HEK293T (cell line): Measurements from ENCODE around the gene ENPP1.

Source experiments
- CTCF ChIA-PET: fragments of 350-600 bp; formaldehyde crosslinking; extraction: SDS; loops from one replicate; lab custom pipeline; 2021; ENCODE audit warnings: antibody characterized with exemption, inconsistent platforms; lab: Yijun Ruan, JAX
- POLR2A ChIA-PET: fragments of 350-600 bp; formaldehyde crosslinking; extraction: SDS; loops from one replicate; lab custom pipeline; 2020; ENCODE audit warnings: antibody characterized with exemption, inconsistent platforms; lab: Yijun Ruan, JAX
- DNase-seq: peaks from one replicate; pipeline ENCODE4 v3.0.0; 2012; ENCODE audit warnings: mixed read lengths; ENCODE audit errors: extremely low spot score
- ARNT ChIP-seq: fragments of 450-650 bp; IDR thresholded peaks from 2 replicates; pipeline ENCODE4 v1.6.1; 2017; ENCODE audit warnings: mild to moderate bottlenecking
- BHLHE40 ChIP-seq: fragments of 450-650 bp; IDR thresholded peaks from 2 replicates; pipeline ENCODE4 v1.6.1; 2016; ENCODE audit warnings: mild to moderate bottlenecking, moderate library complexity, borderline replicate concordance
- CTBP1 ChIP-seq: fragments of 450-650 bp; IDR thresholded peaks from 2 replicates; pipeline ENCODE4 v1.6.1; 2016; ENCODE audit warnings: borderline replicate concordance
- ELF4 ChIP-seq: fragments of 450-650 bp; IDR thresholded peaks from 2 replicates; pipeline ENCODE4 v1.6.1; 2017; ENCODE audit warnings: antibody characterized with exemption
- FOXA1 ChIP-seq: fragments of 450-650 bp; IDR thresholded peaks from 2 replicates; pipeline ENCODE4 v1.6.1; 2016; ENCODE audit warnings: mild to moderate bottlenecking
- FOXK2 ChIP-seq: fragments of 450-650 bp; IDR thresholded peaks from 2 replicates; pipeline ENCODE4 v1.6.1; 2016; ENCODE audit warnings: mild to moderate bottlenecking
- FOXM1 ChIP-seq: fragments of 450-650 bp; IDR thresholded peaks from 2 replicates; pipeline ENCODE4 v1.6.1; 2017; ENCODE audit warnings: mild to moderate bottlenecking, borderline replicate concordance
- HDGF ChIP-seq: fragments of 450-650 bp; IDR thresholded peaks from 2 replicates; pipeline ENCODE4 v1.6.1; 2017; ENCODE audit warnings: antibody characterized with exemption, borderline replicate concordance
- L3MBTL2 ChIP-seq: fragments of 450-650 bp; conservative IDR thresholded peaks from 2 replicates; pipeline ENCODE4 v1.6.1; 2016; ENCODE audit warnings: mild to moderate bottlenecking
- LEF1 ChIP-seq: fragments of 450-650 bp; IDR thresholded peaks from 2 replicates; pipeline ENCODE4 v1.6.1; 2017; ENCODE audit warnings: mild to moderate bottlenecking, borderline replicate concordance
- NFRKB ChIP-seq: fragments of 450-650 bp; IDR thresholded peaks from 2 replicates; pipeline ENCODE4 v1.6.1; 2016; ENCODE audit warnings: mild to moderate bottlenecking, moderate library complexity
- PKNOX1 ChIP-seq: fragments of 450-650 bp; IDR thresholded peaks from 2 replicates; pipeline ENCODE4 v1.6.1; 2016
- SP1 ChIP-seq: fragments of 450-650 bp; IDR thresholded peaks from 2 replicates; pipeline ENCODE4 v1.6.1; 2017
- SUZ12 ChIP-seq: fragments of 450-650 bp; IDR thresholded peaks from 2 replicates; pipeline ENCODE4 v1.6.1; 2016; ENCODE audit warnings: mild to moderate bottlenecking
- TARDBP ChIP-seq: fragments of 450-650 bp; IDR thresholded peaks from 2 replicates; pipeline ENCODE4 v1.6.1; 2016
- ZNF384 ChIP-seq: fragments of 450-650 bp; IDR thresholded peaks from 2 replicates; pipeline ENCODE4 v1.6.1; 2016

ENPP1 gene

GRCh38 chr6:131765081-131765803 lies 42.6 kb upstream of the ENPP1 start:
- no peak for DNase-seq
- CTCF ChIA-PET, result no interaction called here
- POLR2A ChIA-PET, result no interaction called here
- TF ChIP-seq ZNF384 (no peak), FOXM1 (no peak)

GRCh38 chr6:131765804-131766135 lies 42.0 kb upstream of the ENPP1 start:
- no peak for TF ChIP-seq HDGF
- no peak for TF ChIP-seq ZNF384
- no peak for TF ChIP-seq ELF4
- no peak for TF ChIP-seq CTBP1
- no peak for TF ChIP-seq SUZ12
- TF ChIP-seq LEF1, result no peak
- no peak for TF ChIP-seq ARNT
- no peak for TF ChIP-seq PKNOX1
- no peak for TF ChIP-seq L3MBTL2
- ChIA-PET CTCF (no interaction called here), POLR2A (no interaction called here)
- no peak for DNase-seq

- ChIA-PET CTCF (interaction anchor here (0.7 kb wide), 1 partner anchor 143 kb away, joined by 3 read pairs; no protein-coding TSS in a partner anchor), POLR2A (no interaction called here)
- DNase-seq, result no peak
- no peak for TF ChIP-seq HDGF
- no peak for TF ChIP-seq ELF4
- no peak for TF ChIP-seq TARDBP
- no peak for TF ChIP-seq CTBP1
- no peak for TF ChIP-seq ZNF384
- TF ChIP-seq L3MBTL2, result no peak
- TF ChIP-seq FOXM1, result no peak
- no peak for TF ChIP-seq BHLHE40
- no peak for TF ChIP-seq FOXA1
- no peak for TF ChIP-seq ARNT
- TF ChIP-seq FOXK2, result no peak
These were observed 41.2 kb upstream of the ENPP1 start for GRCh38 chr6:131766631-131767030.

DNA sequence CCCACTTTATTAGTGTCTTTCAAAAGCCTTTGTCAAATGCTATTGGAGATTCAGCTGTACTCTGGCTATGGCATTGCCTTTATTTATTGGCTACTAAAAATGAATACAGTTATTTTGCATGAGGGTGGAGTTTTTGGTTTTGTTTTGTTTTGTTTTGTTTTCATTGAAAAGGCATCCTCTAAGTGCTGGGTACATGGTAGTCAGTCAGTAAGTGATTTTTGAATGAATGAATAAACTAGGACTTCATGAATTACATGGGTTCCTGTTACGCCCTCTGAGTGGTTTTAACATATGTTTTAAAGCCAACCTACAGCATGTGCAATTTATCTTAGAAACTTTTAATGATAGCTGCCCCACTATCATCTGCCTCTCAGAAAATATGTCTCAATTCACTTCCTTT lies 38.9 kb upstream of the ENPP1 start:
- no peak for DNase-seq
- ChIA-PET CTCF (no interaction called here), POLR2A (no interaction called here)
- no peak for TF ChIP-seq FOXA1
- no peak for TF ChIP-seq ELF4
- no peak for TF ChIP-seq ARNT
- TF ChIP-seq HDGF, result no peak
- no peak for TF ChIP-seq SP1
- TF ChIP-seq BHLHE40, result no peak
- no peak for TF ChIP-seq FOXM1
- TF ChIP-seq FOXK2, result no peak
- no peak for TF ChIP-seq CTBP1
- no peak for TF ChIP-seq L3MBTL2
- TF ChIP-seq TARDBP, result no peak
- no peak for TF ChIP-seq SUZ12
- TF ChIP-seq NFRKB, result no peak
- TF ChIP-seq PKNOX1, result no peak
- TF ChIP-seq ZNF384, result no peak
- TF ChIP-seq LEF1, result no peak

DNA sequence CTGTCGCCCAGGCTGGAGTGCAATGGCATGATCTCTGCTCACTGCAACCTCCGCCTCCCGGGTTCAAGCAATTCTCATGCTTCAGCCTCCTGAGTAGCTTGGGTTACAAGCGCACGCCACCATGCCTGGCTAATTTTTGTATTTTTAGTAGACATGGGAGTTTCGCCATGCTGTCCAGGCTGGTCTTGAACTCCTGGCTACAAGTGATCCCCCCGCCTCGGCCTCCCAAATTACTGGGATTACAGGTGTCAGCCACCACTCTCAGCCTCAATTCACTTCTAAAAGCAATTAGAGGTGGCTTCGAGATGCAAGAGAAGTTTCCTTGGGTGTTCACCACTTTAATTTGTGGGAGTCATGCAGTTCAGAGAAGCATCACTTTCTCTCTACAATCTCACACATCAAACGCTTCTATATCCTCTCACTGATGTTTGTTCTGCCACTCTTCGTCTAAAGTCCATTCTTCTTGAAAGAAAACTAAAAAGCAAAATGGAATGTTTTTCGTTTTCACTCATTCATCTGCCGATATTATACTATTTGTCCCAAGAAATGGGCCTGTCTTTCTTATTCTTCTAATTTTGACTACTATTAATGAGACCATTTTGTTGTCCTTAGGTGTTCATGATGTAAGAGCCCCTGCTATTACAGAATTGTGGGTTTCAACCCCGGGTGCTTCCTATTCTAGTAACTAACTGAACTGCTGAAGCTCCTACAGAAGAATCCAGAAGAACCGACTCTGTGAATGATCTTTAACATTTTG lies 38.3 kb upstream of the ENPP1 start:
- POLR2A ChIA-PET, result no interaction called here
- TF ChIP-seq HDGF (no peak), FOXA1 (no peak), FOXK2 (no peak), TARDBP (no peak)
- DNase-seq, result no peak
- CTCF ChIA-PET, result no interaction called here

- TF ChIP-seq FOXK2 (no peak), SUZ12 (no peak), ZNF384 (no peak), CTBP1 (no peak), L3MBTL2 (no peak), FOXM1 (no peak), TARDBP (no peak), ARNT (no peak), SP1 (no peak), NFRKB (no peak)
- ChIA-PET CTCF (no interaction called here), POLR2A (no interaction called here)
- DNase-seq, result no peak
These were observed 37.0 kb upstream of the ENPP1 start for GRCh38 chr6:131770776-131771175.

DNA sequence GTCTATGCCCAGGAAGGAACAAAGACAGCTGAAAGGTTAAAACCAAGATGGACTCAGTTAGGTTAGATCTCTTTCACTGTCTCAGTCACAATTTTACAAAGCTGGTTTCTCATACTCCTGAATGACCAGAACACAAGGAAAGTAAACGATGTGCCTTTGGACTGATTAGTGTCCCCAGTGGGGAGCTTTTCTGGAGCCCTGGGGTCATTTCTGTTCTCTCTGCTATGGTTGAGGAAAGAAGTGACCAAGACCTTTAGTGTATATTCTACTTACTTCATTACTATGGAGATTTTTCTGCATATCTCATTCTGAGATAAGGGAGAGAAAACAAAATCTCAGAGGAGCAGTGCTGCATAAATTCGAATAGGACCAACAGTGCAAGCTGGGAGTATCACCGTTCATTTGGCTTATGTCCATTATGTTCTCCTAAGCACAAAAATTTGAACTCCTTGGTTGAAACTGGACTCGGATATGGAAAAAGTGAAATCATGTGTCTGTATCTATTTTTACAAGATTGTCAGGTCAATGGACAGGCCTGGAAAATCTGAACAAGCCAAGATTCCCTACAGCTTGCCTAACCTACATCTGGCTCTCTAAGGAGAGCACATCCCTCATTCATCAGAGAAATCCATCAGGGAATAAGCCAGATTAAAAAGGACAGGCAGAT lies 34.4 kb upstream of the ENPP1 start:
- DNase-seq, result no peak
- CTCF ChIA-PET, result no interaction called here
- POLR2A ChIA-PET, result no interaction called here
- no peak for TF ChIP-seq SP1
- no peak for TF ChIP-seq PKNOX1
- TF ChIP-seq NFRKB, result no peak
